ENCODE results near the gene LRRC23.
"Not testable (repeated sequence)": the region's sequence is repeated elsewhere in the genome, so short reads cannot be mapped to it uniquely, and the experiment has no call there.

Gene LRRC23

DNA sequence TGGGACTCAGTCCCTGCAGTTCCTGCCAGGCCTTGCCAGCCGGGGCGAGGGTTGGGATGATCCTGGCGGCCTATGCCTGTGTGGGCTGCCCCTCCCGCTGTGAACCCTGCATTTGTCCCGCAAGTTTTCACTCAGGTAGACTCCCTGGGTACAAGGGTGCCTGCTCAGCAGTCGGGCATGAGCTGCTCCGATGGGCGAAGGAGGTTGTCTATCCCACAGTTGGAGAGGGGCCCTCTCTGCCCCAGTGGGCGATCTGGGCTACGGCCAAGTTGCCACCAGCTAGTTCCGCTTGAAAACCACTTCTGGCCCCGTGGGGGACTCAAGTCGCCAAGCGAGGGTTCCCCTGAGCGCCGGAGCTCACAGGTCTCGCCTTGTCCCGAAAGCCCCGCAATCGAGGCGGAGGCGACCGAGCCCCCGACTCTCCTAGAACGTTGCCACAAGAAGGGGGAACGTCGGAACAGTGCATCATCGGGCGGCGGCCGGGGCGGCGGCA, 37.7 kb upstream of the LRRC23 start:
- Histone ChIP-seq H3K9ac (ENCODE audit: low read length) (peak overlapping the region; percentile 85), H3K36me3 (ENCODE audit: control insufficient read depth, insufficient read depth, low read length, severe bottlenecking) (peaks cover 62% of the 10 kb centered on the region), H3K4me1 (ENCODE audit: control insufficient read depth, insufficient read depth, low read length) (peaks cover 39% of the 10 kb centered on the region), H3K9me3 (ENCODE audit: control insufficient read depth, low read length) (no peaks in the 10 kb centered on the region), H3K27me3 (replicated peaks; ENCODE audit: control insufficient read depth, insufficient read depth, low read length) (no peaks in the 10 kb centered on the region), H3K4me3 (ENCODE audit: low read length) (peak overlapping the region; percentile 78)
- no peak for DNase-seq (ENCODE audit: low read depth)

- H3K36me3 ChIP-seq (ENCODE audit: control insufficient read depth, insufficient read depth, low read length, severe bottlenecking) = peaks cover 55% of the 10 kb centered on the region
Observed at GRCh38 chr12:6867413-6868210, 37.0 kb upstream of the LRRC23 start, which contains the start of gene TPI1. TSS of gene TPI1 (plus strand) at chr12:6867531. CDS start at chr12:6867567, 36 bp downstream.

DNA sequence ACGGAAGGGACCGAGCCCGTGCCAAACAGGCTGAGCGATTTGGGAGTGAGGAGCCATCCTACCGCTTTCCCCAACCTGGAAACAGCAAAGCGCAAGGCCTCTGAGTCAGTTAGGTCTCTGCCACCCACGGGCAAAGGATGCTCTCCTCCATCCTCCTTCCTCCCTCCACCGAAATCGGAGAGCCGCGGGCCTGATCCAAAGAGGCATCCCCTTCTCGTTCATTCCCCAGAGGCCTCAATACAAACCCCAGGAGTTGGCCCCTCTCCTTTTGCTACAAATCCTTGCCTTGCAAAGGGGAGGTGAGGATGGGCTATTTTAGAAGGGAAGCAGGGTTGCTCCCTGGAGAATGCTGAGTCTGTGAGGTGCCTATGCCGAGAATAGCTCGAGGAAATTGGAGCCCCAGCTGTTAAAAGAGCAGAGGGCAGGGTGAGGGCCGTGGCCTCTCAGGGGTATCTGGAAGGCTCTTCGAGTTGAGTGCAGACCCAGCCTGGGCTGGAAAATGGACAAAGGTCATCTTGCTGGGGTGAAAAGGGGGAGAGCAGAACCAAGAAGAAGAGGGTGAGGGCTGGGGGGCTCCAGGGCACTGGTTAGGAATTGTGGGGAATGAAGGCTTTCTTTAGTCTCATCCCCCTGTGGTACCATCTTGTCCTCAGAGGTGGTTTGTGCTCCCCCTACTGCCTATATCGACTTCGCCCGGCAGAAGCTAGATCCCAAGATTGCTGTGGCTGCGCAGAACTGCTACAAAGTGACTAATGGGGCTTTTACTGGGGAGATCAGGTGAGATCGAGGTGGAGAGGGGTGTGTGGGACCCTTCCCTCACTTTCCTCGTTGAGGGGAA, 36.2 kb upstream of the LRRC23 start:
- peaks cover 41% of the 10 kb centered on the region for H3K4me1 ChIP-seq (ENCODE audit: control insufficient read depth, insufficient read depth, low read length)
- peaks cover 47% of the 10 kb centered on the region for H3K36me3 ChIP-seq (ENCODE audit: control insufficient read depth, insufficient read depth, low read length, severe bottlenecking)
- no peak for DNase-seq (ENCODE audit: low read depth)
- H3K27me3 ChIP-seq (replicated peaks; ENCODE audit: control insufficient read depth, insufficient read depth, low read length) = no peaks in the 10 kb centered on the region
- no peaks in the 10 kb centered on the region for H3K9me3 ChIP-seq (ENCODE audit: control insufficient read depth, low read length)
- peak overlapping the region; percentile 88 for H3K4me3 ChIP-seq (ENCODE audit: low read length)
- H3K9ac ChIP-seq (ENCODE audit: low read length) = peak overlapping the region; percentile 98

More at GRCh38 chr12:6867413-6868210, 37.0 kb upstream of the LRRC23 start, which contains the start of gene TPI1:
- H3K4me3 ChIP-seq (ENCODE audit: low read length) = peak within 1 kb of the TSS; percentile 88
- H3K27me3 ChIP-seq (replicated peaks; ENCODE audit: control insufficient read depth, insufficient read depth, low read length) = no peaks in the 10 kb centered on the region
- peaks cover 41% of the 10 kb centered on the region for H3K4me1 ChIP-seq (ENCODE audit: control insufficient read depth, insufficient read depth, low read length)
- H3K9me3 ChIP-seq (ENCODE audit: control insufficient read depth, low read length) = no peaks in the 10 kb centered on the region
- peak within 1 kb of the TSS; percentile 98 for H3K9ac ChIP-seq (ENCODE audit: low read length)
- DNase-seq (ENCODE audit: low read depth) = peak; percentile 92

- Histone ChIP-seq H3K36me3 (ENCODE audit: control insufficient read depth, insufficient read depth, low read length, severe bottlenecking) (peaks cover 39% of the 10 kb centered on the region), H3K27me3 (replicated peaks; ENCODE audit: control insufficient read depth, insufficient read depth, low read length) (no peaks in the 10 kb centered on the region), H3K9me3 (ENCODE audit: control insufficient read depth, low read length) (no peaks in the 10 kb centered on the region), H3K4me1 (ENCODE audit: control insufficient read depth, insufficient read depth, low read length) (peaks cover 43% of the 10 kb centered on the region), H3K9ac (ENCODE audit: low read length) (peak overlapping the region; percentile 98), H3K4me3 (ENCODE audit: low read length) (peak overlapping the region; percentile 88)
- DNase-seq (ENCODE audit: low read depth) = peak; percentile 87
Observed at GRCh38 chr12:6869049-6870021, 35.3 kb upstream of the LRRC23 start.

GRCh38 chr12:6870304-6870703, 34.3 kb upstream of the LRRC23 start:
- H3K4me3 ChIP-seq (ENCODE audit: low read length); DNase-seq (ENCODE audit: low read depth): not testable (repeated sequence)

GRCh38 chr12:6871052-6871957, 33.3 kb upstream of the LRRC23 start:
- no peaks in the 10 kb centered on the region for H3K27me3 ChIP-seq (replicated peaks; ENCODE audit: control insufficient read depth, insufficient read depth, low read length)
- peak overlapping the region; percentile 85 for H3K4me3 ChIP-seq (ENCODE audit: low read length)
- DNase-seq (ENCODE audit: low read depth) = peak; percentile 44
- H3K9me3 ChIP-seq (ENCODE audit: control insufficient read depth, low read length) = no peaks in the 10 kb centered on the region
- H3K36me3 ChIP-seq (ENCODE audit: control insufficient read depth, insufficient read depth, low read length, severe bottlenecking) = peaks cover 22% of the 10 kb centered on the region
- peak overlapping the region; percentile 98 for H3K9ac ChIP-seq (ENCODE audit: low read length)
- H3K4me1 ChIP-seq (ENCODE audit: control insufficient read depth, insufficient read depth, low read length) = peaks cover 42% of the 10 kb centered on the region

More at GRCh38 chr12:6870304-6870703, 34.3 kb upstream of the LRRC23 start:
- H3K9ac ChIP-seq (ENCODE audit: low read length) = peak overlapping the region; percentile 98
- H3K27me3 ChIP-seq (replicated peaks; ENCODE audit: control insufficient read depth, insufficient read depth, low read length); H3K9me3 ChIP-seq (ENCODE audit: control insufficient read depth, low read length): not testable (repeated sequence)
- H3K4me1 ChIP-seq (ENCODE audit: control insufficient read depth, insufficient read depth, low read length) = peaks cover 43% of the 10 kb centered on the region
- peaks cover 29% of the 10 kb centered on the region for H3K36me3 ChIP-seq (ENCODE audit: control insufficient read depth, insufficient read depth, low read length, severe bottlenecking)

DNA sequence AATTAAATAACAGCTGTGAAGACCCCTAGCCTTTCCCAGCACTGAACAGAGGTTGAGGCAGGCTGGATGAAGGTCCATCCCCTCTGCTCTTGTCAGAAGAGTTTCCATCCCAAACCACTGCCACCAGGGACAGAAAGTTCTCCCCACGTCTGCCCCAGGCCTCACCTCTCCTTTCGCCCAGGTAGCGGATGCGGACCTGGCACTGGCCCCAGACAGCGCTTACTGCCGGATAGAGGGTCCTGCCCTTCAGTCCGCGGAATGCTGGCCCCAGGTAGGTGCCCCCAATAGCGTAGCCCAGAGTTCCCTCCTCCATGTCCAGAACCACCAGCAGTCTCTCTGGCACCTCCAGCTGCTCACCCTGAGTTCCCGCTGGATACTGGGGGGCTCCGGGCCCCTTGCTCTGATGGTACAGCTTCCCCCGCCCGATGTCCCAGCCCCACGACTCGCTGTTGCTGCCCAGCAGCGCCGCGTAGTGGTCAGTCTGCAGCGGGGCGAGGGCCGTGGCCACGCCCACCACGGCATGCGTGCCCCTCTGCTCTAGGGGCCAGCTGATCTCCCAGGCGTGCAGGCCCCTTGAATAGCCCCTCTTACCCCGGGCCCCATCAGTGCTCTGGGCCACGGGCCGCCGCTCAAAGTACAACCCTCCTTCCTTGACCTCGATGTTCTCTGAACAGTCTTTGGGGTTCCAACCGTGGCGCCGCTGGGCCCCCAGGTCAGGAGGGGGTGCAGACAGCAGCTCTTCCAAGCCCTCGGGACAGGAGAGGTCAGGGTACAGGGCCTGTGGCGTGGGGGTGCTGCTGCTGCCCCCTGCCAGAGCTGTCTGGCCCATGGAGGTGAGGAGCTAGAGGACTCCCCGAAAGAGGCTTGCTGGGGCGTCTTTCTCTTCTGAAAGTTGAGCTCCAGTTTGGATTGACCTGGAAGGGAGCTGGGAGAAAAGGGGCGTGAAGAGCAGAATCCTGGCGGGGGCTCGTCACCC, 32.3 kb upstream of the LRRC23 start:
- peak; percentile 94 for DNase-seq (ENCODE audit: low read depth)
- Histone ChIP-seq H3K4me3 (ENCODE audit: low read length) (peak overlapping the region; percentile 85), H3K36me3 (ENCODE audit: control insufficient read depth, insufficient read depth, low read length, severe bottlenecking) (peaks cover 22% of the 10 kb centered on the region), H3K27me3 (replicated peaks; ENCODE audit: control insufficient read depth, insufficient read depth, low read length) (no peaks in the 10 kb centered on the region), H3K4me1 (ENCODE audit: control insufficient read depth, insufficient read depth, low read length) (peaks cover 35% of the 10 kb centered on the region), H3K9ac (ENCODE audit: low read length) (peak overlapping the region; percentile 98), H3K9me3 (ENCODE audit: control insufficient read depth, low read length) (no peaks in the 10 kb centered on the region)

- Histone ChIP-seq H3K4me1 (ENCODE audit: control insufficient read depth, insufficient read depth, low read length) (peaks cover 32% of the 10 kb centered on the region), H3K4me3 (ENCODE audit: low read length) (peak within 1 kb of the TSS; percentile 85), H3K9me3 (ENCODE audit: control insufficient read depth, low read length) (no peaks in the 10 kb centered on the region), H3K36me3 (ENCODE audit: control insufficient read depth, insufficient read depth, low read length, severe bottlenecking) (peaks cover 22% of the 10 kb centered on the region), H3K27me3 (replicated peaks; ENCODE audit: control insufficient read depth, insufficient read depth, low read length) (no peaks in the 10 kb centered on the region), H3K9ac (ENCODE audit: low read length) (peak within 1 kb of the TSS; percentile 98)
- peak; percentile 98 for DNase-seq (ENCODE audit: low read depth)
Observed at GRCh38 chr12:6873094-6874014, 31.3 kb upstream of the LRRC23 start, which contains the start of gene SPSB2. TSS of gene SPSB2 (minus strand) at chr12:6873303. CDS start at chr12:6872901, 402 bp downstream.
